ENCODE results near the gene SHC4.
"Not testable (repeated sequence)": the region's sequence is repeated elsewhere in the genome, so short reads cannot be mapped to it uniquely, and the experiment has no call there.

The SHC4 gene

GRCh38 chr15:48963524-48964113 is at the start of gene SHC4:
TSS of gene SHC4 (minus strand) at chr15:48963919. CDS start at chr15:48963015, 904 bp downstream.
- peak; percentile 82 for DNase-seq

DNA sequence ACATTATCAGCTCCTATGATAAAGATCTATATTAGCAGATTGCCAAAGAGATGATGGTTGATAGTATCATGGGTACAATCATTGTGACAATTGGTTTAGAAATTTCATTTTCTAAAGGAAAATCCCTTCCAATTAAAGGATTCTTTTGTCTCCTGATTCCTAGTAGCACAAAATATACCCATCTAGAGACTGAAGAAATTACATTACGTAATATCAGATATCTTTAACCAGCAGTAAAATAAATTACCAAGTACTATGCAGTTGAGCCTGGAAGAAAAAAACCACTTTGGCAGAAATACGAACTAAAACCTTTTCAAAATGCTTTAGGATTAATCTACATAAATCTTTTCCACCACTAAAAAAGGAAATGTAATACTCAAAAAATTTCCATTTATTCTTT is 35.6 kb upstream of the SHC4 start:
- DNase-seq, result no peak

DNA sequence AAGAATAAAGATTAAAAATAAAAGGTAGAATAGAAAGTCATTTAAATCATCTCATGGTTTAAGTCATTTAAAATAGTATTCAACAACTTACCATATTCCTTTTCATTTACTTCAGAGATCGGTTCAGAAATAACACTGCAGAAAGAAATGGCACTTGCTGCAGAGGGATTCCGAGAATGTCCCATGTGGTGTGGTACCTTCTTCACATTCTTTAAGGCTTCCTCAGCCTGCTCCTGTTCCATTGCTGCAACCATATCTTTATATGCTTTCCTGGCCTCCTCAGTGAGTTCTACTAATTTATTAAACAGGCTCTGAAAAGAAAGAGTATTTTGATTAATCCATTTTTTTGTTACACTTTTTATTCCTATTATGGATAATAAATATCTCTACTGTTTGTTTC is 32.6 kb upstream of the SHC4 start:
- no peak for DNase-seq

DNA sequence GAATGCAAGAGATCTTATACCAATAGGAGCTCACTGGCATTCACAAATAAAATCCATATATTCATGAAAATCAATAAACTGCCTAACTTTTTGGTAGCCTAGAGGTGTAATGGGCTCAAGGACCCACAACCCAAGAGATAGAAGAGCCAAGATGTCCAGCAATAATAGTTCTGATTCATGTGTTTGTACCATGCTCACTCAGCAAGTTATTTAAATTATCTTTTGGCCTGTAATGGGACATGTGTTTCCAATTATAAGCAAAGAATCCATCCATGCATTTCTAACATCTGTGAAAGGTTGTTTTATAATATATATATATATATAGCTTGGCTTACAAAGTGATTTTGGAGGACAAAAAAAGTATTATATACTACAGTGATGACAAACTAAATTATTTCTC is 29.7 kb upstream of the SHC4 start:
- no peak for DNase-seq

DNA sequence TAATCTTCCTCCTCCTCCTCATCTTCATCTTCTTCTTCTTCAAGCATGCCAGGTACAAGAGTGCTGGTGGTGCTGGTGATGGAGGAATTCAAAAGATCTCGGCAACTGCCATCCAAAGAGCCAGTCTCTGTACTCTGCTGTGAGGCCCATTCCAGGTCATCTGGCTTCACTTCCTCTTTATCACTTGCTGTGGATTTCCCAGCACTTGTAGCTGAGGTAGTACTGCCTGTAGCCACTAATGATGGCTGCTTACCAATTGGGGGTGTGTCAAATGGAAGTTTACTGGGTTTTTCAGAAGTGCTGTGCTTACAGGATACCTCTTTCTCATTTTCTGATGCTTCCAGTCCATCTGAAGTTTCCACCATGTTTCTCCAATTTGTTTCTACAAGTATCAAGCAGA is 28.8 kb upstream of the SHC4 start:
- no peak for DNase-seq

- DNase-seq, result no peak
Observed at GRCh38 chr15:48992096-48992495, 28.4 kb upstream of the SHC4 start.

DNA sequence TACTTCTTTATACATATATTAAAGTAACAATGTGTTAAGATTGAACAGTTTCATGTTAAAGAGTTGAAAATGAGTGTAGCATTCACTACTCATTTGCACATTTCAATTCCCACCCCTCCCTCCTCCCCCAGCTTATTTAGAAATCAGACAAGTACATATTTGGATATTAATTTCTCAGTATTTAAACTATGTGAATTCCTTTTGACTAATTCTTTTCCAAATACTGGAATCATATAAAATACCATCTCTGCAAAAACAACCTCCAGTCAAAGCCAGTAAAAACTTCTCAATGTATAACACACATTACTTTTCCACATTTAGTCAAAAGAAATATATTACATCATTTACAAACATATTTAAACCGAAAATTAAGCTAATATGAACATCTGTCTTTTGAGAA is 25.5 kb upstream of the SHC4 start:
- no peak for DNase-seq

GRCh38 chr15:48987142-48987541 is 23.4 kb upstream of the SHC4 start:
- no peak for DNase-seq

DNA sequence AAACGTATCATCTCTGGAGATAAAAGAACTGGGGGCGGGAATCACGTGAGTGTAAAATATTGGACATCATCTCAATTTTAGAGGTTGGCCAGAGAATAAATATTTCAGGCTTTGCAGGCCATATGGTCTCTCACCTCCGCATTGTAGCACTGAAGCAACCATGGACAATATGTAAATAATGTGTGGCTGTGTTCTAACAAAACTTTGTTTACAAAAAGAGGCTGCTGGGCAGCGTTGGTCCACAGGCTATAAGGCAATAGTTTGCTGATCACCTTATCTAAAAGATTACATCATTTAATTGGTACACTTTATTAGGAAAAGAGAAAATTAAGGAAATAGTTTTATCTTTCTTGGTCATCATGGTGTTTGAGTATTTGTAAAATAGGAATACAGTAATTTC is 22.5 kb upstream of the SHC4 start:
- DNase-seq, result no peak

- no peak for DNase-seq
Observed at GRCh38 chr15:48985516-48985915, 21.8 kb upstream of the SHC4 start.

DNA sequence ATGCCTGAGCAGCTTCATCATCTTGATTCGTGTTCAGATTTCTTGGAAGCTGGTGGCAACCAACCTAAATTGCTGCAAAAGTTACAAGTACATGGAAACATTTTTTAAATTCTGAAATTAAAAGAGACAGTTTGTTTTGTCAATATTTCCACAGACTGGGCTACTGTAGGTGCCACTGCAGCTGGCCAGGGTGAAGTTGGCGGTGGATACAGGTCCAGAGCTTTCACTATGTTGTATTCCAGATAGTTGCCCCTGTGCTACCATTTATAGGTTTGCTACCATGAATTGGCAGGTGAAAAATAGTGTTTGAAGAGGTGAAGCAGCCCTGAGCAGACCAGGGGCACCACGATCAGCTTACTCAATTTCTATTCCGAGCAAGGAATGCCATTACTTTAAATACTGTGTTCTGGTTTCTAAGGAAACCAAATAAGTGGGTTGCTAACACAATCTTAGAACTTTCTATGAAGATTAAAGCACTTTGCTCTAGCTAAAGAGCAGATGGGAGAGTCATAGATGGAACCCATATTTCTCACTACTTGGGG is 21.2 kb upstream of the SHC4 start:
- no peak for DNase-seq

DNA sequence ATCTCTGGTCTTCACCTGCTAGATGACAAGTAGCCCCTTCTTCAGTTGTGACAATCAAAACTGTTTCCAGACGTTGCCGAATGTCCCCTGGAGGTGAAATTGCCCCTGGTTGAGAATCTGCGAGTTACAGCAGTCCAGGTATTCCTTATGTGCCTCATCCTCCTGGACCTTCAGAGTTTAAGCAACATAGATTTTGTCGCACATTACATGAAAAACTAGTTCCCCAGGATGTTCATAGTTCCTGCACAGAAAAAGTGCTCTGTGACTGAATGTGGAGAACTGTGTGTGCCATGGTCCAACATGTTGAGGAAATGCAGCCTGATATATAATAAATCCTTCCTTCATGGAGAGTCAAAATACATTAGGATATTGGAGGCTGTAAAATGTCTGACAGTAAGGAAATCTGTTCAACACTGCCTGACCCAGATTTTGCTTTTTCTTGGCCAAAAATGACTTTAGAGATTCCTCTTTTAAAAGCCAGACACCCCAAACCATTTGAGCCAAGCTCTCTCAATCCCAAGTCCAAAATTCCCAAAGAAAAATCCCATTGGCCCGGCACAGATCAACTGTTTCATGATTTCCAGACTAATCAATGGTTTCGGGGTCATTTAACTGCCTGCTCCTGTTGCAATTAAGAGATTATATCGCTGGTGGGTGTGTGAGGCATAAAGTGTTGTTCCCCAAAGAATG is 20.4 kb upstream of the SHC4 start:
- no peak for DNase-seq

- no peak for DNase-seq
Observed at GRCh38 chr15:48983300-48983699, 19.6 kb upstream of the SHC4 start.

DNA sequence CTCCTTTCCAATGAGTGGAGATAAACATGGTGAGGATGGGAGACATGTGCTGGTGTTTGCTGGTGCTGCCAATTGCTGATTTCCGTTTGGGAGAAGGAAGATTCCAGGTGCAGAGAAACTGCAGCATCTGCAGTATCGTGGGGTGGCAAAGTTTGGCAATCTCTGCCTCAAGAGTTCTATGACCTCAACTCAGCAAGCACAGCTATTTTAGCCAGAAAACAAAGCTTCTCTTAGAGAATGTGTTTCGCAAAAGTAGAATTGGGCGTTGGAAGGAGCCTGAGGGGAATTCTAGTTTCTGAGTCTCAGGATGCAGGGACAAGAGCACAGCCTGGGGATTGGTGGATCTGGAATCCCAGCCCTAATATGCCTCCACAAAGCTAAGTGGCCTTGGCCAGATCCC is 18.2 kb upstream of the SHC4 start:
- DNase-seq, result no peak

- no peak for DNase-seq
Observed at GRCh38 chr15:48978638-48979037, 14.9 kb upstream of the SHC4 start.

GRCh38 chr15:48976444-48977088 is 12.8 kb upstream of the SHC4 start:
- no peak for DNase-seq

DNA sequence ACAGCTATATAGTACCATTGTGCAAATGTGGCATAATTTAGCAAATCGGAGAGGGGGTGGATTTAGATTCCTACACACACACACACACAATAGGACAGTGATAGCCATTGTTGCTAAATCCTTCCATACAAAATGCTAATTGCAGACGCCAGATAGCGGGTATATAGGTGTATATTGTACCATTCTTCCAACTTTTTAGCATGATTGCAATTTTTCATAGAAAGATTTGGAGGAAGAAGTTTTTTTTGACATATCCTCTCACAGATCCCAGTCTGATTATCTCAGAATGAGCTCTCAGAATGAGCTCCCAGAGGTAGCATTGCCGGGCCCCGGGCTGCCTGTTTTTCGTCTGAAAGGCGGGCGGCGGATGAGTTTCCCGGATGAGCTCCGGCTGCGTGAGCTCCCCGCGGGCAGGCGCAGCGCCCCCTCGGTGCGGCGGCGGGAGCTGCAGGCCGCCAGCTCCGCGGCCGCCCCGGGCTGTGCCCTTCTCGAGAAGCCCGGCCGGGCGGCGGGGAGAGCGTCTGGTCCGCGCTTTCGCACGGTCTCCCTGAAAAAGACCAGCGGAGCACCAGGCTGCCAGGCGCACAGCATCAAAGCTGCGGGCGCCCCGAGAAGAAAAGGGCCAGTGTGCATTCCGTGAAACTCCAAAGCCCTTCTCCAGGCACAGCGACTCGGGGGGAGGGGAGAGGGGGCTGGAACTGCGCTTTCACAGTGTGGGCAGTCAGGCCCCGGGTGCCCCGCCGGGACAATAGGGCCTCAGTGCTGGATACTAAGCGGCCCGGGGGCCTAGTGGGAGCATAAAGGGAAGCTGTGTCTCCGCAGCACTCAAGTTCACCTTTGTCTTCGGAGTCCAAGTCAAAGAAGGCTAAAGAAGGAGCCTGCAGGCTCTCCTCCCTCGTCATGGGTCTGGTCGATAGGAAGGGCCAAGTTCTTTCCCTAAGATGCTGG is 12.0 kb upstream of the SHC4 start:
- peak; percentile 88 for DNase-seq

DNA sequence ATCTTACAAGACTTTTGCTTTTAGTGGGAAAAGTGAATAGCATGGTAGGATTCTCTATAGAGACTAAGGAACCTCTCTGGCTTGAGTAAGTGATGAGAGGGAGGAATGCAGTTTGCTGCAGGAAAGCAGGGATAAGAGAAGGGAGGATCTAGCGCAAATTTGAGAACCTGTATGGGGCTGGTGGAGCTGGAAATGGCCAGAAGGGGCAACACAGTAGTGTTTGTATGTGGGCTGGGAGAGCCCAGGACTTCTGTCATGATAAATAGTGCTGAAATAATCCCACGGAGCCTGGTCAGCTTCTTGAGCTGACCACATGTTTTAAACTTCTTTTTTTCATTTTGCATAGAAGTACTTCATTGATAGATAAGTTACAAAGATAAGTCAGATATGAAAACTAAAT is 11.2 kb upstream of the SHC4 start:
- no peak for DNase-seq

DNA sequence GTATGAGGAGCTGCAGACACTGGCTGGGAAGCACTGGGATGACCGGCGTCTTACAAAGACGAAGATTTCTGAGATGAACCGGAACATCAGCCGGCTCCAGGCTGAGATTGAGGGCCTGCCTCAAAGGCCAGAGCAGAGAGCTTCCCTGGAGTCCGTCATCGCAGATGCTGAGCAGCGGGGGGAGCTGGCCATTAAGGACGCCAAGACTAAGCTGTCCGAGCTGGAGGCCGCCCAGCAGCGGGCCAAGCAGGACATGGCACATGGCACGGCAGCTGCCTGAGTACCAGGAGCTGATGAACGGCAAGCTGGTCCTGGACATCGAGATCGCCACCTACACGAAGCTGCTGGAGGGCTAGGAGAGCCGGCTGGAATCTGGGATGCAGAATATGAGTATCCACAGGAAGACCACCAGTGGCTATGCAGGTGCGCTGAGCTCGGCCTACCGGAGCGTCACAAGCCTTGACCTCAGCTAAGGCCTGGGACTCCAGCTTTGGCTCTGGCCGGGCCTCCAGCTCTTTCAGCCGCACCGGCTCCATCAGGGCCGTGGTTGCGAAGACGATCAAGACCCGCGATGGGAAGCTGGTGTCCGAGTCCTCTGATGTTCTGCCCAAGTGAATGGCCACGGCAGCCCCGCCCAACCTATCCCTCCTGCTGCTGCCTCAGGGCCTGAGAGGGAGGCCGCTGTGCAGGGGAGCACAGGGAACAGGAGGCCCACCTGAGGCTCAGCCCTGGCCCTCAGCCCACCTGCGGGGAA is 9.2 kb upstream of the SHC4 start:
- no peak for DNase-seq

GRCh38 chr15:48970926-48971325 is 7.2 kb upstream of the SHC4 start:
- not testable (repeated sequence) for DNase-seq

- DNase-seq, result no peak
Observed at GRCh38 chr15:48968066-48968465, 4.3 kb upstream of the SHC4 start.

DNA sequence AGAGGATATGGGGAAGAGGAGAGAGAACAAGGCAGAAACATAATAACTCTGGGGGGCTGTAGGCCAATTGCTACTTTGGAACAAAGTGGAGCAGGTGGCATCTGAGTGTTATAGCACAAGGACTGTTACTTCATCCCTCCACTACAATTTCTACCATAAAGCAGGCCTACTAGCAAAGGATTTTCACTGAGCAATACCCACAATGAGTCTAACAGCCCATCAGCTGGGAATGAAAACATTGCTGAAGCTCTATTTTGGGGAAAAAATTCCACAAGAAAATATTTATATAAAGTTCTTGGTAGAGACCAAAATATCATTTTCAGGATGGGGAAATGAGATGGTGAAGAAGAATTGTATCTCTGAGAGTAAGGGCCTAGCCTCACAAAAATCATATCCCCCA is 3.6 kb upstream of the SHC4 start:
- DNase-seq, result no peak

All from right hindlimb (tissue), 1 donor.